HEK293T (cell line): ENCODE measurements around the gene LSM4.

ENCODE experiments used
- BHLHE40 ChIP-seq: fragments of 450-650 bp; IDR thresholded peaks from 2 replicates; pipeline ENCODE4 v1.6.1; 2016; ENCODE audit warnings: mild to moderate bottlenecking, moderate library complexity, borderline replicate concordance
- ELF4 ChIP-seq: fragments of 450-650 bp; IDR thresholded peaks from 2 replicates; pipeline ENCODE4 v1.6.1; 2017; ENCODE audit warnings: antibody characterized with exemption
- FOXA1 ChIP-seq: fragments of 450-650 bp; IDR thresholded peaks from 2 replicates; pipeline ENCODE4 v1.6.1; 2016; ENCODE audit warnings: mild to moderate bottlenecking
- FOXK2 ChIP-seq: fragments of 450-650 bp; IDR thresholded peaks from 2 replicates; pipeline ENCODE4 v1.6.1; 2016; ENCODE audit warnings: mild to moderate bottlenecking
- FOXM1 ChIP-seq: fragments of 450-650 bp; IDR thresholded peaks from 2 replicates; pipeline ENCODE4 v1.6.1; 2017; ENCODE audit warnings: mild to moderate bottlenecking, borderline replicate concordance
- L3MBTL2 ChIP-seq: fragments of 450-650 bp; conservative IDR thresholded peaks from 2 replicates; pipeline ENCODE4 v1.6.1; 2016; ENCODE audit warnings: mild to moderate bottlenecking
- LEF1 ChIP-seq: fragments of 450-650 bp; IDR thresholded peaks from 2 replicates; pipeline ENCODE4 v1.6.1; 2017; ENCODE audit warnings: mild to moderate bottlenecking, borderline replicate concordance
- PKNOX1 ChIP-seq: fragments of 450-650 bp; IDR thresholded peaks from 2 replicates; pipeline ENCODE4 v1.6.1; 2016
- SP1 ChIP-seq: fragments of 450-650 bp; IDR thresholded peaks from 2 replicates; pipeline ENCODE4 v1.6.1; 2017
- SUZ12 ChIP-seq: fragments of 450-650 bp; IDR thresholded peaks from 2 replicates; pipeline ENCODE4 v1.6.1; 2016; ENCODE audit warnings: mild to moderate bottlenecking

DNA sequence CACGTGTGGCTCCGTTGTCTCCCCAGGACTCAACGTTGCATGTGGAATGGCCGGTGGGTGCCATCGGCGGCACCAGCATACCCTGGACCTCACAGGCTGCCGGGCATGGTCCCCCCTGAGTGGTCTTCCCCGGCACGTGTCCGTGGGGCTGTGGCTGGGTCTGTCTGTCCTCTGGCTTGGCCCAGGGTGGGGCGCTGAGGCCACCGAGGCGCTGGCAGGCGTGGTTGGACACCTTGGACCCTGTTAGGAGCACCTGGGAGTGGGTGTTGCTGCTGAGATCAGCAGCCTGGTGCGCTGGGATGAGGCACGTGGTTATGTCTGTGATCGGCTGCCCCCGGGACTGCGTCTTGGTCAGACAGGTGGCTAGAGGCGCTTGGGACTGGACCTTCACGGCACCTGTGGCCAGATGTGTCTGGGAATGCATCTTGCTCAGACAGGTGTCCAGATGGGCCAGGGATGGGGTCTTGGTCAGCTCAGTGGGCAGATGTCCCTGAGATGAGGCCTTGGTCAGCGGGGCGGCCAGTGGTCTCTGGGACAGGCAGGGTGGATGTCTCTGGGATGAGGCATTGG, 57.8 kb downstream of the LSM4 start:
- TF ChIP-seq PKNOX1 (no peak), L3MBTL2 (no peak), FOXM1 (no peak), SP1 (no peak), ELF4 (no peak), FOXA1 (no peak), LEF1 (no peak), BHLHE40 (no peak), FOXK2 (no peak), SUZ12 (no peak)
